ENCODE measurements around the gene CASS4.

The CASS4 gene

GRCh38 chr20:56440346-56441007 lies 28.4 kb downstream of the CASS4 start:
- Histone ChIP-seq H3K36me3 (ENCODE audit: control insufficient read depth, insufficient read depth, low read length) (no peaks in the 10 kb centered on the region), H3K9me3 (ENCODE audit: control insufficient read depth, low read length) (no peaks in the 10 kb centered on the region), H3K4me3 (ENCODE audit: low read length) (no peak overlapping the region), H3K4me1 (ENCODE audit: control insufficient read depth, insufficient read depth, low read length) (no peaks in the 10 kb centered on the region), H3K9ac (ENCODE audit: low read length) (no peak overlapping the region), H3K27me3 (ENCODE audit: control insufficient read depth, insufficient read depth, low read length) (no peaks in the 10 kb centered on the region)

GRCh38 chr20:56442389-56443365 lies 30.6 kb downstream of the CASS4 start:
- Histone ChIP-seq H3K27me3 (ENCODE audit: control insufficient read depth, insufficient read depth, low read length) (no peaks in the 10 kb centered on the region), H3K9ac (ENCODE audit: low read length) (no peak overlapping the region), H3K4me1 (ENCODE audit: control insufficient read depth, insufficient read depth, low read length) (no peaks in the 10 kb centered on the region), H3K4me3 (ENCODE audit: low read length) (no peak overlapping the region), H3K9me3 (ENCODE audit: control insufficient read depth, low read length) (no peaks in the 10 kb centered on the region), H3K36me3 (ENCODE audit: control insufficient read depth, insufficient read depth, low read length) (no peaks in the 10 kb centered on the region)

- no peaks in the 10 kb centered on the region for H3K36me3 ChIP-seq (ENCODE audit: control insufficient read depth, insufficient read depth, low read length)
- H3K9me3 ChIP-seq (ENCODE audit: control insufficient read depth, low read length), result no peaks in the 10 kb centered on the region
- H3K9ac ChIP-seq (ENCODE audit: low read length), result no peak overlapping the region
- no peak overlapping the region for H3K4me3 ChIP-seq (ENCODE audit: low read length)
- H3K4me1 ChIP-seq (ENCODE audit: control insufficient read depth, insufficient read depth, low read length), result no peaks in the 10 kb centered on the region
- H3K27me3 ChIP-seq (ENCODE audit: control insufficient read depth, insufficient read depth, low read length), result no peaks in the 10 kb centered on the region
Observed at GRCh38 chr20:56443654-56444540, 31.8 kb downstream of the CASS4 start.

GRCh38 chr20:56445130-56445529 lies 33.1 kb downstream of the CASS4 start:
- H3K9me3 ChIP-seq (ENCODE audit: control insufficient read depth, low read length), result no peaks in the 10 kb centered on the region
- H3K27me3 ChIP-seq (ENCODE audit: control insufficient read depth, insufficient read depth, low read length), result no peaks in the 10 kb centered on the region
- no peaks in the 10 kb centered on the region for H3K4me1 ChIP-seq (ENCODE audit: control insufficient read depth, insufficient read depth, low read length)
- H3K9ac ChIP-seq (ENCODE audit: low read length), result no peak overlapping the region
- H3K36me3 ChIP-seq (ENCODE audit: control insufficient read depth, insufficient read depth, low read length), result no peaks in the 10 kb centered on the region
- no peak overlapping the region for H3K4me3 ChIP-seq (ENCODE audit: low read length)

GRCh38 chr20:56445540-56445939 lies 33.5 kb downstream of the CASS4 start:
- Histone ChIP-seq H3K27me3 (ENCODE audit: control insufficient read depth, insufficient read depth, low read length) (no peaks in the 10 kb centered on the region), H3K4me3 (ENCODE audit: low read length) (no peak overlapping the region), H3K4me1 (ENCODE audit: control insufficient read depth, insufficient read depth, low read length) (no peaks in the 10 kb centered on the region), H3K36me3 (ENCODE audit: control insufficient read depth, insufficient read depth, low read length) (no peaks in the 10 kb centered on the region), H3K9me3 (ENCODE audit: control insufficient read depth, low read length) (no peaks in the 10 kb centered on the region), H3K9ac (ENCODE audit: low read length) (no peak overlapping the region)

- Histone ChIP-seq H3K9me3 (ENCODE audit: control insufficient read depth, low read length) (no peaks in the 10 kb centered on the region), H3K36me3 (ENCODE audit: control insufficient read depth, insufficient read depth, low read length) (no peaks in the 10 kb centered on the region), H3K4me1 (ENCODE audit: control insufficient read depth, insufficient read depth, low read length) (no peaks in the 10 kb centered on the region), H3K27me3 (ENCODE audit: control insufficient read depth, insufficient read depth, low read length) (no peaks in the 10 kb centered on the region), H3K9ac (ENCODE audit: low read length) (no peak overlapping the region), H3K4me3 (ENCODE audit: low read length) (no peak overlapping the region)
Observed at GRCh38 chr20:56447227-56447626, 35.2 kb downstream of the CASS4 start.

GRCh38 chr20:56449459-56449858 lies 37.4 kb downstream of the CASS4 start:
- Histone ChIP-seq H3K36me3 (ENCODE audit: control insufficient read depth, insufficient read depth, low read length) (no peaks in the 10 kb centered on the region), H3K9ac (ENCODE audit: low read length) (no peak overlapping the region), H3K27me3 (ENCODE audit: control insufficient read depth, insufficient read depth, low read length) (no peaks in the 10 kb centered on the region), H3K9me3 (ENCODE audit: control insufficient read depth, low read length) (no peaks in the 10 kb centered on the region), H3K4me1 (ENCODE audit: control insufficient read depth, insufficient read depth, low read length) (no peaks in the 10 kb centered on the region), H3K4me3 (ENCODE audit: low read length) (no peak overlapping the region)

GRCh38 chr20:56451056-56451765 lies 39.2 kb downstream of the CASS4 start:
- H3K9me3 ChIP-seq (ENCODE audit: control insufficient read depth, low read length), result no peaks in the 10 kb centered on the region
- no peak overlapping the region for H3K9ac ChIP-seq (ENCODE audit: low read length)
- H3K36me3 ChIP-seq (ENCODE audit: control insufficient read depth, insufficient read depth, low read length), result no peaks in the 10 kb centered on the region
- no peaks in the 10 kb centered on the region for H3K4me1 ChIP-seq (ENCODE audit: control insufficient read depth, insufficient read depth, low read length)
- H3K27me3 ChIP-seq (ENCODE audit: control insufficient read depth, insufficient read depth, low read length), result no peaks in the 10 kb centered on the region
- no peak overlapping the region for H3K4me3 ChIP-seq (ENCODE audit: low read length)

GRCh38 chr20:56453352-56453751 lies 41.3 kb downstream of the CASS4 start:
- H3K4me1 ChIP-seq (ENCODE audit: control insufficient read depth, insufficient read depth, low read length), result no peaks in the 10 kb centered on the region

GRCh38 chr20:56454754-56455153 lies 42.7 kb downstream of the CASS4 start:
- Histone ChIP-seq H3K9ac (ENCODE audit: low read length) (no peak overlapping the region), H3K27me3 (ENCODE audit: control insufficient read depth, insufficient read depth, low read length) (no peaks in the 10 kb centered on the region), H3K9me3 (ENCODE audit: control insufficient read depth, low read length) (no peaks in the 10 kb centered on the region), H3K4me3 (ENCODE audit: low read length) (no peak overlapping the region), H3K4me1 (ENCODE audit: control insufficient read depth, insufficient read depth, low read length) (no peaks in the 10 kb centered on the region), H3K36me3 (ENCODE audit: control insufficient read depth, insufficient read depth, low read length) (no peaks in the 10 kb centered on the region)

More at GRCh38 chr20:56453352-56453751, 41.3 kb downstream of the CASS4 start:
- Histone ChIP-seq H3K27me3 (ENCODE audit: control insufficient read depth, insufficient read depth, low read length) (no peaks in the 10 kb centered on the region), H3K4me3 (ENCODE audit: low read length) (no peak overlapping the region), H3K9me3 (ENCODE audit: control insufficient read depth, low read length) (no peaks in the 10 kb centered on the region), H3K9ac (ENCODE audit: low read length) (no peak overlapping the region), H3K36me3 (ENCODE audit: control insufficient read depth, insufficient read depth, low read length) (no peaks in the 10 kb centered on the region)

- Histone ChIP-seq H3K4me1 (ENCODE audit: control insufficient read depth, insufficient read depth, low read length) (no peaks in the 10 kb centered on the region), H3K9ac (ENCODE audit: low read length) (no peak overlapping the region), H3K27me3 (ENCODE audit: control insufficient read depth, insufficient read depth, low read length) (no peaks in the 10 kb centered on the region), H3K36me3 (ENCODE audit: control insufficient read depth, insufficient read depth, low read length) (no peaks in the 10 kb centered on the region), H3K9me3 (ENCODE audit: control insufficient read depth, low read length) (no peaks in the 10 kb centered on the region), H3K4me3 (ENCODE audit: low read length) (no peak overlapping the region)
Observed at GRCh38 chr20:56458206-56458821, 46.3 kb downstream of the CASS4 start.
